Cerebellar cortex (tissue), 1 donor: ENCODE measurements around the gene RABGEF1.
A peak's percentile ranks its signal among the peaks of the same experiment; 100 is the strongest.
"Not testable (repeated sequence)": the region's sequence is repeated elsewhere in the genome, so short reads cannot be mapped to it uniquely, and the experiment has no call there.

Experiments used
- DNase-seq: peaks from one replicate; pipeline ENCODE4 v3.0.0-alpha.2; 2015; ENCODE audit warnings: low spot score

Gene RABGEF1

GRCh38 chr7:66735850-66736249 lies 4.7 kb upstream of the RABGEF1 start:
- DNase-seq, result no peak

GRCh38 chr7:66736892-66737291 lies 3.6 kb upstream of the RABGEF1 start:
- no peak for DNase-seq

GRCh38 chr7:66737667-66738066 lies 2.9 kb upstream of the RABGEF1 start:
- no peak for DNase-seq

GRCh38 chr7:66739477-66739876 lies 1.1 kb upstream of the RABGEF1 start:
- DNase-seq, result no peak

- DNase-seq, result no peak
Measured at GRCh38 chr7:66739953-66740301, 606 bp upstream of the RABGEF1 start.

- peak; percentile 16 for DNase-seq
Measured at GRCh38 chr7:66740980-66741709, 612 bp downstream of the RABGEF1 start.

- no peak for DNase-seq
Measured at GRCh38 chr7:66741710-66742049, 1.1 kb downstream of the RABGEF1 start.

GRCh38 chr7:66742298-66742697 lies 1.8 kb downstream of the RABGEF1 start:
- DNase-seq, result not testable (repeated sequence)

- DNase-seq, result no peak
Measured at GRCh38 chr7:66743920-66744319, 3.4 kb downstream of the RABGEF1 start.

- no peak for DNase-seq
Measured at GRCh38 chr7:66747385-66747784, 6.9 kb downstream of the RABGEF1 start.

- DNase-seq, result no peak
Measured at GRCh38 chr7:66747881-66748511, 7.5 kb downstream of the RABGEF1 start.

- DNase-seq, result no peak
Measured at GRCh38 chr7:66748791-66749190, 8.3 kb downstream of the RABGEF1 start.

- DNase-seq, result no peak
Measured at GRCh38 chr7:66751945-66752344, 11.4 kb downstream of the RABGEF1 start.

GRCh38 chr7:66754541-66754940 lies 14.0 kb downstream of the RABGEF1 start:
- no peak for DNase-seq

- DNase-seq, result not testable (repeated sequence)
Measured at GRCh38 chr7:66755059-66755458, 14.5 kb downstream of the RABGEF1 start.

GRCh38 chr7:66756227-66756626 lies 15.7 kb downstream of the RABGEF1 start:
- not testable (repeated sequence) for DNase-seq

GRCh38 chr7:66756889-66757288 lies 16.4 kb downstream of the RABGEF1 start:
- no peak for DNase-seq

- DNase-seq, result no peak
Measured at GRCh38 chr7:66757939-66758338, 17.4 kb downstream of the RABGEF1 start.

- no peak for DNase-seq
Measured at GRCh38 chr7:66758950-66759628, 18.6 kb downstream of the RABGEF1 start.

GRCh38 chr7:66763183-66763582 lies 22.6 kb downstream of the RABGEF1 start:
- DNase-seq, result not testable (repeated sequence)

GRCh38 chr7:66763633-66764355 lies 23.3 kb downstream of the RABGEF1 start:
- not testable (repeated sequence) for DNase-seq

- not testable (repeated sequence) for DNase-seq
Measured at GRCh38 chr7:66764905-66765304, 24.4 kb downstream of the RABGEF1 start.
